ENCODE results near the gene MX1. TPM values are rescaled to one million over a fixed set of nuclear protein-coding genes. Genes with fewer than 3 reads are reported as not detected.
A peak's percentile ranks its signal among the peaks of the same experiment; 100 is the strongest.

Gene MX1
- total RNA-seq, 2 experiments from 2014 or later = 722 to 723 TPM

GRCh38 chr21:41442481-41443186, 16.6 kb downstream of the MX1 start:
- DNase-seq = no peak
- no peaks in the 10 kb centered on the region for H3K27me3 Mint-ChIP-seq
- H3K4me1 Mint-ChIP-seq = peaks cover 44% of the 10 kb centered on the region
- no peak overlapping the region for H3K27ac Mint-ChIP-seq
- ChIA-PET CTCF (interaction anchor here (0.7 to 1.0 kb wide), 2 partner anchors 11 kb away, joined by 3 to 5 read pairs; no protein-coding TSS in a partner anchor), POLR2A (interaction anchor here (0.8 kb wide), 1 partner anchor 14 kb away, joined by 3 read pairs; no protein-coding TSS in a partner anchor)
- no peaks in the 10 kb centered on the region for H3K9me3 Mint-ChIP-seq
- H3K36me3 Mint-ChIP-seq (ENCODE audit: low read depth) = peaks cover 92% of the 10 kb centered on the region
- H3K4me3 Mint-ChIP-seq = no peak overlapping the region

GRCh38 chr21:41443562-41443961, 17.5 kb downstream of the MX1 start:
- Mint-ChIP-seq H3K9me3 (no peaks in the 10 kb centered on the region), H3K27ac (no peak overlapping the region), H3K27me3 (no peaks in the 10 kb centered on the region), H3K4me3 (no peak overlapping the region), H3K4me1 (peaks cover 36% of the 10 kb centered on the region), H3K36me3 (ENCODE audit: low read depth) (peaks cover 92% of the 10 kb centered on the region)
- CTCF ChIA-PET = interaction anchor here (0.7 to 1.0 kb wide), 2 partner anchors 10 to 64 kb away, joined by 3 read pairs; no protein-coding TSS in a partner anchor
- DNase-seq = no peak
- POLR2A ChIA-PET = no interaction called here

- Mint-ChIP-seq H3K36me3 (ENCODE audit: low read depth) (peaks cover 93% of the 10 kb centered on the region), H3K4me3 (no peak overlapping the region), H3K27ac (peak overlapping the region; percentile 37), H3K9me3 (no peaks in the 10 kb centered on the region), H3K27me3 (no peaks in the 10 kb centered on the region), H3K4me1 (peaks cover 31% of the 10 kb centered on the region)
- no peak for DNase-seq
- POLR2A ChIA-PET = no interaction called here
- CTCF ChIA-PET = interaction anchor here (1.1 to 1.4 kb wide), 2 partner anchors 8 to 10 kb away, joined by 3 read pairs; no protein-coding TSS in a partner anchor
Measured at GRCh38 chr21:41444703-41445464, 18.8 kb downstream of the MX1 start.

- Mint-ChIP-seq H3K4me3 (no peak overlapping the region), H3K9me3 (no peaks in the 10 kb centered on the region), H3K27me3 (no peaks in the 10 kb centered on the region), H3K36me3 (ENCODE audit: low read depth) (peaks cover 93% of the 10 kb centered on the region), H3K27ac (peak overlapping the region; percentile 41), H3K4me1 (peaks cover 32% of the 10 kb centered on the region)
- POLR2A ChIA-PET = no interaction called here
- CTCF ChIA-PET = interaction anchor here (1.4 kb wide), 1 partner anchor 10 kb away, joined by 3 read pairs; no protein-coding TSS in a partner anchor
- DNase-seq = no peak
Measured at GRCh38 chr21:41445465-41445862, 19.4 kb downstream of the MX1 start.

GRCh38 chr21:41446586-41446985, 20.5 kb downstream of the MX1 start:
- H3K27me3 Mint-ChIP-seq = no peaks in the 10 kb centered on the region
- ChIA-PET POLR2A (no interaction called here), CTCF (interaction anchor here (1.4 kb wide), 1 partner anchor 9 kb away, joined by 3 read pairs; no protein-coding TSS in a partner anchor)
- H3K4me1 Mint-ChIP-seq = peaks cover 31% of the 10 kb centered on the region
- H3K27ac Mint-ChIP-seq = no peak overlapping the region
- no peak overlapping the region for H3K4me3 Mint-ChIP-seq
- H3K9me3 Mint-ChIP-seq = no peaks in the 10 kb centered on the region
- H3K36me3 Mint-ChIP-seq (ENCODE audit: low read depth) = peaks cover 92% of the 10 kb centered on the region
- no peak for DNase-seq

GRCh38 chr21:41447356-41447755, 21.3 kb downstream of the MX1 start:
- H3K36me3 Mint-ChIP-seq (ENCODE audit: low read depth) = peaks cover 90% of the 10 kb centered on the region
- ChIA-PET POLR2A (no interaction called here), CTCF (no interaction called here)
- no peaks in the 10 kb centered on the region for H3K9me3 Mint-ChIP-seq
- H3K4me1 Mint-ChIP-seq = peaks cover 29% of the 10 kb centered on the region
- no peak overlapping the region for H3K4me3 Mint-ChIP-seq
- H3K27me3 Mint-ChIP-seq = no peaks in the 10 kb centered on the region
- no peak for DNase-seq
- no peak overlapping the region for H3K27ac Mint-ChIP-seq

- Mint-ChIP-seq H3K9me3 (no peaks in the 10 kb centered on the region), H3K27me3 (no peaks in the 10 kb centered on the region), H3K36me3 (ENCODE audit: low read depth) (peaks cover 92% of the 10 kb centered on the region), H3K27ac (peak overlapping the region; percentile 14), H3K4me3 (no peak overlapping the region), H3K4me1 (peaks cover 32% of the 10 kb centered on the region)
- ChIA-PET CTCF (interaction anchor here (1.3 to 1.9 kb wide), 2 partner anchors 11 to 12 kb away, joined by 4 read pairs; no protein-coding TSS in a partner anchor), POLR2A (interaction anchor here (0.6 kb wide), 1 partner anchor 98 kb away, joined by 3 read pairs; no protein-coding TSS in a partner anchor)
- no peak for DNase-seq
Measured at GRCh38 chr21:41449613-41450012, 23.6 kb downstream of the MX1 start.

GRCh38 chr21:41451753-41452676, 26.0 kb downstream of the MX1 start:
- Mint-ChIP-seq H3K27me3 (no peaks in the 10 kb centered on the region), H3K4me3 (no peak overlapping the region), H3K4me1 (peaks cover 27% of the 10 kb centered on the region), H3K9me3 (no peaks in the 10 kb centered on the region), H3K36me3 (ENCODE audit: low read depth) (peaks cover 88% of the 10 kb centered on the region), H3K27ac (peak overlapping the region; percentile 19)
- ChIA-PET CTCF (interaction anchor here (0.6 kb wide), 1 partner anchor 76 kb away, joined by 3 read pairs; no protein-coding TSS in a partner anchor), POLR2A (interaction anchor here (0.6 kb wide), 1 partner anchor 80 kb away, joined by 3 read pairs; no protein-coding TSS in a partner anchor)
- no peak for DNase-seq

GRCh38 chr21:41453198-41453597, 27.2 kb downstream of the MX1 start:
- Mint-ChIP-seq H3K9me3 (no peaks in the 10 kb centered on the region), H3K36me3 (ENCODE audit: low read depth) (peaks cover 87% of the 10 kb centered on the region), H3K4me1 (peaks cover 24% of the 10 kb centered on the region), H3K27ac (peak overlapping the region; percentile 44), H3K4me3 (no peak overlapping the region), H3K27me3 (no peaks in the 10 kb centered on the region)
- CTCF ChIA-PET = interaction anchor here (0.9 to 1.2 kb wide), 2 partner anchors 9 to 10 kb away, joined by 3 read pairs; no protein-coding TSS in a partner anchor
- no peak for DNase-seq
- POLR2A ChIA-PET = no interaction called here

- Mint-ChIP-seq H3K36me3 (ENCODE audit: low read depth) (peaks cover 90% of the 10 kb centered on the region), H3K4me1 (peaks cover 24% of the 10 kb centered on the region), H3K4me3 (no peak overlapping the region), H3K27ac (peak overlapping the region; percentile 44), H3K9me3 (no peaks in the 10 kb centered on the region), H3K27me3 (no peaks in the 10 kb centered on the region)
- POLR2A ChIA-PET = no interaction called here
- CTCF ChIA-PET = interaction anchor here (0.9 to 1.2 kb wide), 2 partner anchors 9 to 11 kb away, joined by 3 read pairs; no protein-coding TSS in a partner anchor
- no peak for DNase-seq
Measured at GRCh38 chr21:41453761-41454160, 27.7 kb downstream of the MX1 start.

- H3K27me3 Mint-ChIP-seq = no peaks in the 10 kb centered on the region
- peaks cover 22% of the 10 kb centered on the region for H3K4me1 Mint-ChIP-seq
- ChIA-PET POLR2A (no interaction called here), CTCF (no interaction called here)
- H3K36me3 Mint-ChIP-seq (ENCODE audit: low read depth) = peaks cover 88% of the 10 kb centered on the region
- H3K27ac Mint-ChIP-seq = no peak overlapping the region
- no peaks in the 10 kb centered on the region for H3K9me3 Mint-ChIP-seq
- no peak overlapping the region for H3K4me3 Mint-ChIP-seq
- DNase-seq = no peak
Measured at GRCh38 chr21:41458121-41458520, 32.1 kb downstream of the MX1 start.

- no peak for DNase-seq
- Mint-ChIP-seq H3K4me3 (no peak overlapping the region), H3K9me3 (no peaks in the 10 kb centered on the region), H3K27ac (no peak overlapping the region), H3K4me1 (peaks cover 18% of the 10 kb centered on the region), H3K36me3 (ENCODE audit: low read depth) (peaks cover 86% of the 10 kb centered on the region), H3K27me3 (no peaks in the 10 kb centered on the region)
- ChIA-PET POLR2A (no interaction called here), CTCF (interaction anchor here (1.1 kb wide), 1 partner anchor 21 kb away, joined by 3 read pairs; no protein-coding TSS in a partner anchor)
Measured at GRCh38 chr21:41458559-41458958, 32.5 kb downstream of the MX1 start.

All from activated CD4-positive, alpha-beta T cell treated with anti-CD3 and anti-CD28 coated beads, Interleukin-2, amount 10 ng/mL, durations not matched to agents 7 days and 5 days (primary cell).